ENCODE data around the gene TLR5.
"Not testable (repeated sequence)": the region's sequence is repeated elsewhere in the genome, so short reads cannot be mapped to it uniquely, and the experiment has no call there.

TLR5 gene, protein sequence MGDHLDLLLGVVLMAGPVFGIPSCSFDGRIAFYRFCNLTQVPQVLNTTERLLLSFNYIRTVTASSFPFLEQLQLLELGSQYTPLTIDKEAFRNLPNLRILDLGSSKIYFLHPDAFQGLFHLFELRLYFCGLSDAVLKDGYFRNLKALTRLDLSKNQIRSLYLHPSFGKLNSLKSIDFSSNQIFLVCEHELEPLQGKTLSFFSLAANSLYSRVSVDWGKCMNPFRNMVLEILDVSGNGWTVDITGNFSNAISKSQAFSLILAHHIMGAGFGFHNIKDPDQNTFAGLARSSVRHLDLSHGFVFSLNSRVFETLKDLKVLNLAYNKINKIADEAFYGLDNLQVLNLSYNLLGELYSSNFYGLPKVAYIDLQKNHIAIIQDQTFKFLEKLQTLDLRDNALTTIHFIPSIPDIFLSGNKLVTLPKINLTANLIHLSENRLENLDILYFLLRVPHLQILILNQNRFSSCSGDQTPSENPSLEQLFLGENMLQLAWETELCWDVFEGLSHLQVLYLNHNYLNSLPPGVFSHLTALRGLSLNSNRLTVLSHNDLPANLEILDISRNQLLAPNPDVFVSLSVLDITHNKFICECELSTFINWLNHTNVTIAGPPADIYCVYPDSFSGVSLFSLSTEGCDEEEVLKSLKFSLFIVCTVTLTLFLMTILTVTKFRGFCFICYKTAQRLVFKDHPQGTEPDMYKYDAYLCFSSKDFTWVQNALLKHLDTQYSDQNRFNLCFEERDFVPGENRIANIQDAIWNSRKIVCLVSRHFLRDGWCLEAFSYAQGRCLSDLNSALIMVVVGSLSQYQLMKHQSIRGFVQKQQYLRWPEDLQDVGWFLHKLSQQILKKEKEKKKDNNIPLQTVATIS

DNA sequence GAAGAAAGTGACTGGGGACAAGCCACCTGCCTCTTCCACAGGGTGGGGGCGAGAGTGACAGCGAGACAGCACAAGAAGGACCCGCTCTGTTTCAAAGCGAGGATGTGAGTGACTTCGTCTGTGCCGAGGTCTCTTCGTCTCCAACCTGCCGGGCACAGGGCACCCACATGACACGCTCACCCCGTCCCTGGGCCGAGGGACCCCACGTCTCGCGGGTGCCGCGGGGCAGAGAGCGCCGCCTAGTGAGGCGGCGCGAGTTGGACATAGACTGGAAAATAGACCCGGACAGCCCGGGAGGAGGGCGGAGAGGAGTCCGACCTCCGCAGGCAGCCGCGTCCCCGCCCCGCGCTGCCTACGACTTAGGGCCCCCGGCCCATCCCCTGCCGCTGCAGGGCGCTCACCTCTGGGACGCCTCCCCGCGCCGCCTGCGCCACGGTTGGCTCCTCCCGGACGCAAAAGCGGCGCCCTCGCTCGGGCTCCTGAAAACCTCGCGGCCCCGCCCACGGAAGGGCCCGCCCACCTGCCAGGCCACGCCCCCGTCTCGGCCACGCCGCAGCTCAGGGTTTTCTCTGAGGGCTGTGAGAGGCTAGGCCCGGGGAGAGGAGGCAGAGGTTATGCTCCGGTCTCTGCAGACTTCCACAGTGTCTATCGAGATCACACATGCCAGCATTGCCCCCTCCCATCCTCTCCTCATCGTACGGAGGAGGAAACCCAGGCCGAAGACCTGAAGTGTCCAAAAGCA is at the start of gene TLR5:
TLR5 (minus strand) TSS at position 454 of the 742 bp plus-strand sequence. CDS start 30,217 bp downstream, outside the sequence.
- DNase-seq, result peak; percentile 91

DNA sequence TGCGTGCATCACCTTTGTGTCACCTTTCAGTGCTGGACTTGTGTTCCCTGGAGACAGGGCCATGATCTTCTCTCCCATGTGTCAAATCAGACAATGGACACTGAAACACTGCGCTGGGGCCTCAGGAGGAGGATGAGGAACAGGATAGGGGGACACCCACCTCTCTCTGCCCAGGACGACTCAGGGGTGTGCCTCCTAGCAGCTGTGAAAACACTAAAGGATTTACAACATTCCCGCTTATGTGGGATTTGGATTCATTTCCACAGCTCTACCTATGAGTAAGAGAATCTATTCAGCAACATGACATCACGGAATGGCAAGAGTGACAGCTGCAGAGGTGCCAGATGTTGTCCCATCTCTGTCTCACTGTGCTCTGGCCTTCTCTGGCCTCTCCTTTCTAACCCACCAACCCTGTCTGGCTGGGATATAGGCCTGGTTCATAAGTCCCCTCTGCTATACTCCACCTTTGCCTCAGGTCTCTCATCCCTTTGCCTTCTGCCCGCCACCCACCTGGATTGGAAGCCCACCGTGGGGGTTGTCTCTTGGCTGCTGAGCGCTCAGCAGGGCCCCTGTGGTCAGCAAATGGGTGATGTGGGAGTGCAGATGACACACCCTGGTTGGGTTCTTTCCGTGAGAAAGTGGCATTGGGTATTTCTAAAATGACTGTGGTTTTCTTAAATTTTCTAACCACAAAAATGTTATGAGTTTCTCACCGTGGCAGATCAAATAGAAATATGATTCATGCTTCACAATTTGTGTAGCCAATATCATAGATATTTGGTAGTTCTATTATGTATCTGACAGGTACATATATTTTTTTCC is 47.1 kb upstream of the TLR5 start:
- peak; percentile 88 for DNase-seq

DNA sequence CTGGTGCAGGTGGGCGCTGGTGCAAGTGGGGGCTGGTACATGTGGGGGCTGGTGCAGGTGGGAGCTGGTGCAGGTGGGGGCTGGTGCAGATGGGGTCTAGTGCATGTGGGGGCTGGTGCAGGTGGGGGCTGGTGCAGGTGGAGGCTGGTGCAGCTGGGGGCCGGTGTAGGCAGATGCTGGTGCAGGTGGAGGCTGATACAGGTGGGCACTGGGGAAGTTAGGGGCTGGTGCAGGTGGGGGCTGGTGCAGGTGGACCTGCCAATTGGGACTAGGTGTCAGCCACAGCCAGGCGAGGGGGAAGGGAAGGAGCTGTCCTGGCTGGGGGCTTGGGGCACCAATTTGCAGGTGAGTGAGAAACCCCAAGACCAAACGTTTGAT is 46.5 kb upstream of the TLR5 start:
- DNase-seq, result no peak

DNA sequence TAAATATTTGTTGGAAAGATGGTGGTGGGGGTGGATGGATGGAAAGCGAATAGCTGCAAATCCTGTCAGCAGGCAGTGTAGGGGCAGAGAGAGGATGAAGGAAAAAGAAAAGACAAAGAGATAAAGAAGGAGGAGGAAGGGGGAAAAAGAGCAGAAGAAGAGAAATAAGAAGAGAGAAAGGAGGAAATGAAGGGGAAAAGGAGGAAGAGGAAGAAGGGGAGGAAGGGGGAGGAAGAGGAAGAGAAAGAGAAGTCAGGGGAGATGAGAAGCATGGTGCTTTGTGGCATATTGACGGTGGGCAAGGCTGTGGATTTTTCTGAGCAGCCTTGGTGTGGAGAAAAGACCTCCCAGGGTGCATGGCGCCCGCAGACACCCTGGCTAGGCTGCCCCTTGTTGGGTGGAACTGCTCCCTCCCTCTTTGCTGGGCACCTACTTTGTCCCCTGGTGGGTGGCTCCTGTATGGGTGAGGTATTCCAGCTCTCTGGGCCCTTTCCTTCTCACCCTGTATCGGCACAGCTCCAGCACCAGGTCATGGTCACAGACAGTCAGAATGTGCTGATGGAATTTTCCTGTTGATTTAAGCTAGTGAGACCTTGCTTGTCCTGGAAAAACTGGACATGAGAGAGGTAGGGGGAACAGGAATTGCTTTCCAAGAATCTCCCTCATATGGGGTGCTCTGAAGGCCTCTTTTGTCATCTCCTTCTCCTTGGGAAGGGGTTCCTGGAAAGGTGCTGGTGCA is 45.7 kb upstream of the TLR5 start:
- no peak for DNase-seq

DNA sequence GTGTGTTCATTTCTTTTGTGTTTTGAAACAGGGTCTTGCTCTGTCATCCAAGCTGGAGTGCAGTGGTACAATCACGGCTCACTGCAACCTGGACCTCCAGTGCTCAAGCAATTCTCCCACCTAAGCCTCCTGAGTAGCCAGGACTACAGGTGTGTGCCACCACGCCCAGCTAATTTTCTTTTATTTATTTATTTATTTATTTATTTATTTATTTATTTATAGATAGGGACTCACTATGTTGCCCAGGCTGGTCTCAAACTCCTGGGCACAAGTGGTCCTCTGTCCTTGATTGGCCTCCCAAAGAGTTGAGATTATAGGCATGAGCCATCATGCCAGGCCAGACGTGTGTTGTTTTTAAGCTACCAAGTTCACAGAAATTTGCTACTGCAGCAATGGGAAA is 43.8 kb upstream of the TLR5 start:
- no peak for DNase-seq

DNA sequence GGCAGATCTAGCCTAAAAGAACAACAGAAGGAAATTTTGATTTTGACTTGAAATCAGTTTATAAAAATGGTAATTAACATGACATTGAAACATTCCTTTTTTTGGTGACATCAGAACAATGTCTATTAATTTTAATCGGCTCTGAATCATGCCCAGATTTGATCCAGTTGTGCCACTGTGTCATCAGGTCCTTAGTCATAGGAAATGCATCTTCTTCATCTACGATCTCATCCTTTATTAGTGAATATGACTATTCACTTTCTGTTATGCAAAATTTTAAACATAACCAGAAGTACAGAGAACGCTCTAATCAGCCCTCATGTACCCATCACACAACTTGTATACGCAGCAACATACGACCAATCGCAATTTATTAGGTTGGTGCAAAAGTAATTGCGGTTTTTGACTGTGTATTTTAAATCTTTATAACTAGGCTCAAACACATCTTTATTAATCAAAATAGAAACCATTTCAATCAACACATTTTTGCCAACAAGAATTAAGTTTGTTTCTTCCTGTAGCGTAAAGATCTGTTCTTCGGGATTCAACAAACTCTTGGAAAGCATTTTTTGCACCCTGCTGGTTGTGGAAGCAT is 40.3 kb upstream of the TLR5 start:
- no peak for DNase-seq

DNA sequence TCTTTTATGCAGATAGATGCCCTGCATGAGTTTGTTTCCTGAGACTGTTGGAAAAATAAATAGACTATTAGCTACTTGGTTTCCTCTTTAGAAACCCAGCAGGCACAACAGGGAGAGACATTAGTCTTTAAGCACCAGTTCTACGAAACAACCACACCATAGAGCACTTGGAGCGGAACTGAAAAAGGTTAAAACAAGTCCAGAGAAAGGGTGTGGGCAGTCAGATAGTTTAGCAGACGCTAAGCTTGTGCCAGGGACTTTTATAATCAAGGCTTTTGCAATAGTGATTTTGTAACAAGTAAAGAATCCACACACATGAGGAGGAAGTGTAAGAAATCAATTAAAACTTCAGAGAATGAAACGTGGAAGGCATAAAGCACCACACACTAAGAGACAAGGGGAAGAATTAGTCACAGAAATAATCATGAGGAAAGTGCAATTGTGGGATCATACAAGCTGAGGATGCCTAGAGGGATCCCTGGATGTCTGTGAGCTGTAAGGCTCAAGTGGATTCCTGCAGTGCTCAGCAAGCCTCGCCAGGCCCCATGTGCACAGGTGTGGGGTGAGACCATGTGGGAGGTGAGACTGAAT is 37.8 kb upstream of the TLR5 start:
- DNase-seq, result no peak

DNA sequence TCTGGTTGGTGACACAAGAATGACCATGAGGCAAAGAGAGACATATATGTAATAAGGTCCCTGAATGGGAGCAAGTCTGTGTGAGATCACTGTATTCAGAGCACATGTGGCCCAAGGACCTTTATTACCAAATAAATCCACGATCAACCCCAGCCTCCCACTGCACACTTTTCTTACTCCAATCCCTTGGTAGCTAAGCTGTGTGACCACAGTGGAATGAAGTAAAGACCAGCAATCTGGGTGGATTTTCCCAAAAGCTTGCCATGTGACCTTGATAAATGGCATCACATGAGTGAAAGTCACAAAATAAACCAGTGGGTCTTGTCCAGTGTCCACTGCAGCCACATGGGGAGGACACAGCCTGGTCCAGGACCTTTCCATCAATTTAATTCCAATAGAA is 36.7 kb upstream of the TLR5 start:
- no peak for DNase-seq

DNA sequence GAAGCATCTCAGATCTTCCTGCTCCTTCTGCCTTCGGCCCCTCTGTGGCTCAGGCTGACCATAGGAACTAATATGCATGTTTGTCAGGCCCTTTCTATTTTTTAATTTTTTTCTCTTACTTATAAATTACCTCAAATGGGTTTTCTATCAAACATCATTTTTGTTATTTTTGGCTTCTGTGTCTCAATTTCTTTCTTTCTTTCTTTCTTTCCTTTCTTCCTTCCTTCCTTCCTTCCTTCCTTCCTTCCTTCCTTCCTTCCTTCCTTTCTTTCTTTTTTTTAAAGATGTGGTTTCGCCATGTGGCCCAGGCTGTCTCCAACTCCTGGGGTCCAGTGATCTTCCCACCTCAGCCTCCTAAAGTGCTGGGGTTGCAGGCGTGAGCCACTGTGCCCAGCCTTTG is 36.2 kb upstream of the TLR5 start:
- DNase-seq, result no peak

DNA sequence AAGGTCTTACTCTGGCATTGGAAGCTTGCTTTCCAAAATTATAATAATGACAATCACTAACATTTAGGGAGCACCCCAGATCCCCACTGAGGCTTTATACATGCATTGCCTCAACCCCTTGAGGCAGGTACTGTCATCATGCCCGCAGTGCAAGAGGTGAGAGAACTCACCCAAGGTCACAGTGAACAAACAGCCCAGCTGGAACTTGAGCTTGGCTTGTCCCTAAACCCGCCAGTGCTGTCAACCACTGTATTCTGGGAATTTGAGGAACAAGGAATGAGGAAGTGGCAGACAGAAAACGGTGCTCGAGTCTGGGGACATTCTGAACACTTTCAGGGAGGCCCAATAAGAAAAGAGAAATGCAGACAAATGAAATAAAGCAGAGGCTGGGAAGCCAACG is 34.6 kb upstream of the TLR5 start:
- no peak for DNase-seq

DNA sequence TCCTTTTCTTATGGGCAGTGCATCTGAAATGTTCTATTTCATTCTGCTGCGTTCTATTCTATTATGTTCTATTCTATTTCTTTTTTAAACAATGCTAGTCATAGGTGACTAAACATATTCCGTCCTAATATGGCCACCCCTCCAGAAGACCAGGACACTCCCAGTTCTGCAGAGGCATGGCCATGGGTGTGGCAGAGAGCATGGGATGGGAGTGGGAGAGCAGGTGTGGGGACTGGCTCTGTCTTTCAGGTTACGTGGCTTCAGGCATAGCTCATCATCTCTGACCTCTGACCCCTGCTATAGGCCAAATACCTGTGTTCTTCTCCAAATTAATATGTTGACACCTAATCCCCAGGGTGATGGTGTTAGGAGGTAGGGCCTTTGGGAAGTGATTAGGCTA is 33.4 kb upstream of the TLR5 start:
- DNase-seq, result no peak

DNA sequence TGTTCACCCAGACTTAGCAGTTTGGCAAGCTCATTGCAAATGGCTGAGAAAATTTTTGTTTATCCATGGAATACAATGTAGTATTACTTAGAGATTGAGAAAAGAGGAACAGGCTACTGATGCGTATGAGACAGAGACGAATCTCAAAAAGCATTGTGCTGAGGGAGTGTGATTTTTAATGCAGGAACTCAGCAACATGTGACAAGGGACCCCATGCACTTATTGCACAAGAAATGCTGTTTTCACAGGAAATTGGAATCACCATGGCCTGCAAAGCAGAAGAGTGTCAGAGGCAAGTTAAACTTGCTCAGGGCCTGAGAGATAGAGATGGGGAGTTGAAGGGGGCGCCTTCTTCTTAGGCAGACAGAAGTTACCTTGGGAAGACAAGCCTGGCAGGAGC is 32.6 kb upstream of the TLR5 start:
- no peak for DNase-seq

DNA sequence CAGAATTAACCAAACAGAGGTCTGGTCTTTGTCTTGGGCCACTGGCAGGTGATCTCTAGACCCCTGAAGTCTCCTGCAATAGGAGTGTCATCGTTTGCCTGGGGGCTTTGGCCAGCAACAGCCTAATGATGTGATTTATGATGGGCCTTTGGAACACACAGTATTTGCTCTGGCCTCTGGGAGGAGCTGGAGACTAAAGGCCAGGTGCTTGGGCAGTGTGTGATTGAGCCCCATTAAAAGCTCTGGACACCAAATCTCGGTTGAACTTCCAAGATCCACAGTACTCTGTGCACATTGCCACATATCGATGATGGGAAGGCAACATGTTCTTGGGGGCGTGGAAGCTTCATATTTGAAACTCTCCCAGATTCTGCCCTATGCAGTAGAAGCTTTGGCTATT is 32.0 kb upstream of the TLR5 start:
- no peak for DNase-seq

DNA sequence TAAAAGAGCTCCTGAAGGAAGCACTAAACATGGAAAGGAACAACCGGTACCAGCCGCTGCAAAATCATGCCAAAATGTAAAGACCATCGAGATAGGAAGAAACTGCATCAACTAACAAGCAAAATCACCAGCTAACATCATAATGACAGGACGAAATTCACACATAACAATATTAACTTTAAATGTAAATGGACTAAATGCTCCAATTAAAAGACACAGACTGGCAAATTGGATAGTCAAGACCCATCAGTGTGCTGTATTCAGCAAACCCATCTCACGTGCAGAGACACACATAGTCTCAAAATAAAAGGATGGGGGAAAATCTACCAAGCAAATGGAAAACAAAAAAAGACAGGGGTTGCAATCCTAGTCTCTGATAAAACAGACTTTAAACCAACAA is 26.4 kb upstream of the TLR5 start:
- DNase-seq, result not testable (repeated sequence)

DNA sequence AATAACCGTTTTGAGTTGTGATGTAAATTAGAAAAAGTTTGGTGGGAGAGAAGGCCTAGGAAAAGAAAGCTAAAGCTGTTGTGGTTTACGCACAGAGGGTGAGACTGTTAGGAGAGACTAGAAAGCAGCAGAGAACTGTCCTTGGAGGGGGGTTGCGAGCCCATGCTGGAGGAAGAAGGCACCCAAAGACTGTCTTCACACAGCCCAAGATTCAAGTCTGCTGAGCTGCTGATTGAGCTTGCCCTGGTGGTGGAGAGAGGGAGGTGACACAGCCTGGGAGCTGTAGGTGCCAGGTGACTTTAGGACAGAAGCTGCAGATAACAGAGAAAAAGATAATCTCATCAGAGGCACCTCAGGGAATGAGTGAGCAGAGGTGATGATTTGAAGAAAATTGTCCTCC is 18.3 kb upstream of the TLR5 start:
- no peak for DNase-seq

DNA sequence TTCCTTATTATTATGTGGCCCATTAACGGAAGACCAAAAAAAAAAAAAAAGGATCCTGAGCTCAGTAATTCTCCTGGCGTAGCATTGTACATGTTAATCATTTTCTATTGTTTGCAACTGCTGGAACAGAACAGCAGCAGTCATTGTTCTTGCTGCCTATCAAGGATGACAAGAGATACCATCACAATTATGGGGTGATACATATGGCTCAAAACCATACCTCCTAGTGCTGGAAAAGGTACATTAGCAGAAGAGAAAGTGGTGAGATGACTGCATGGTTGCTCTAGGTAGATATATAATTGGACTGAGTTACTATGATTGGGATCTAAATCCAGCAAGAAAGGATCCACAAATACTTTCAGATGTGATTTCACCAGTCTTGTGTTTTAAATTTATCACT is 13.3 kb upstream of the TLR5 start:
- no peak for DNase-seq

DNA sequence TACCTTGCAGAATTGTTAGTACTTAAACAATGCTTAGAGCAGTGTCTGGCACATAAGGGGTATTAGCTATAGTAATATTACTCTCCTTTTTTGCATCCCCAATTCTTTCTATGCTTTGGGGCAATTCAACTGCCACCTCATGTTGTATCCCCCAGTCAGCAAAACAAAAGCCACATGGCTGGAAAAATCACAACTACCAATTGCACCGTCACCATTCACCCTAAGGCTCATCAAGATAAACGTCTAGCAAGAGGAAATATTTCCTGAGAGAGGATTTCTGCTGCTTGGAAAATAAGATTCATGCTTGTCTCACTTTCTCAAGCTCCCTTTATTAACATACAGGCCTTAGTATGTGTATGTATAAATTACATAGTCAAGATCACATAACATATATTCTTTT is 12.1 kb upstream of the TLR5 start:
- no peak for DNase-seq

DNA sequence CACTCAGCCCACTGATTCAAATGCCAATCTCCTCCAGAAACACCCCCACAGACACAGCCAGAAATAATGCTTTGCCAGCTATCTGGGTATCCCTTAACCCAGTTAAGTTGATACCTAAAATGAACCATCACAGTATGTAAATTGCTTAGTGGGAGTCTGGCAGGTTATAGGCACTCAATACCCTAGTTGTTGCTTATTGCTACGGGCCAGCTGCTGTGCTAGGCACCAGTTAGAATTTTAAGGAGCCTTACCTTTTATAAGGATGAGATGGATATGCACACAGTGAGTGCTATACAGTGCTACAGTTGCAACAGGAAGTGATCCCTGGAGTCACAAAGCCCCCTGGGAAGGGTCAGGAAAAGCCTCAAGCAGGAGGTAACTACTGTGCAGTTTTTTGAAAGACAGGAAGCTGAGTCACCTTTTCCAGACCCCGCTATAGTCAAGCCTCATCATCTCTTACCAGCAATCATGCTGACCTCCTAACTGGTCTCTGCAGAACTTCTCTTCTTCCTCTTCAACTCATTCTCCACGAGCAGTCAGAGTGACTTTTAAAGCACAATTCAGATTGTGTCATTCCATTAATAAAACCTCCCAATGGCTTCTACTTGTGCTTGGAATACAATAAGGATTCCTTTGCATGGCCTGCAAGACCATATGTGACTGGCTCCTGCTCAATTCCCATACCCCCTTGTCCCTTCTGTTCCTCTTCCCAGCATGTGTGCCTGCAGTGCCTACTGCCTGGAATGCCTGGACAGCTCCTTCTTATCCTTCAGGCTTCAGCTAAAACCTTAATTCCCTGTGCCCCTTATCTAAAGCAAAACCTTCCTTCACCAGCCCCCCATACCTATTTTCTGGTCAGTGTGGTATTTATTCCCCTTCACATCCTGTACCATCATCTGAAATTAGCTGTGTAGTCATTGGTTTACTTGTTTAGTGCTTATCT is 10.4 kb upstream of the TLR5 start:
- DNase-seq, result peak; percentile 26

DNA sequence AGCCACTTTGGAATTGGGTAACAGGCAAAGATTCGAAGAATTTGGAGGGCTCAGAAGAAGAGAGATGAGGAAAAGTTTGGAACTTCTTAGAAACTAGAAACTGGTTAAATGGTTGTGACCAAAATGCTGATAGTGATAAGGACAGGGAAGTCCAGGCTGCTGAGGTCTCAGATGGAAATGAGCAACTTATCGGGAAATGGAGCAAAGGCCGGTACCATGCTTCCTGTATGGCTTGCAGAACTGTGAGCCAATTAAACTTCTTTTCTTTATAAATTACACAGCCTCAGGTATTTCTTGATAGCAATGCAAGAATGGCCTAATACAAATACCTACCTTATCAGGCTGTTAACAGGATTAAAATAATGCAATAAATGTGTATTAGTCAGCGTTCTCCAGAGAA is 9.4 kb upstream of the TLR5 start:
- no peak for DNase-seq

DNA sequence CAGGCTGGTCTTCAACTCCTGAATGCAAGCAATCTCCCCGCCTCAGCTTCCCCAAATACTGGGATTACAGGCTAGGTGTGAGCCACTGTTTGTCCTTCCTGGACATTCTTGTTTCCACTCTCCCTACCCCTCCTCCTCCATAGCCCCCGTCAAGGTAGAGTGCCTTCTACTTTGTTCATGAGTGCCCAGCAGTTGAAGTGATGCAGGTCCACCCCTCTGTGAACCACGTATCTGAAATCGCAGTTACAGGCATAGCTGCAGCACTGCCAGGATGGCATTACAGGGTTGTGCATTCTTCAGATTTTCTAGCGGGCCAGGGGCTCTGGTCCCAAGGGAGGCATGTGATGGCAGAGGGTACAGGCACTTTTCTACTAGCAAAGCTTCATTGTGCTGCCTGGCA is 7.4 kb upstream of the TLR5 start:
- no peak for DNase-seq

Data from activated CD4-positive, alpha-beta T cell treated with anti-CD3 and anti-CD28 coated beads, Interleukin-10, Interleukin-2, amounts not matched to agents 100 ng/mL and 50 ng/mL, durations not matched to agents 16 hours and 8 hours (primary cell).